SIG-M5 treated with dmso at 0.1 percent for 504 hours (cell line): ENCODE data around the gene CHST13.

Experiments used
- DNase-seq: peaks from one replicate; lab custom pipeline; 2025; ENCODE audit not compliant: unreplicated experiment; lab: John Stamatoyannopoulos, UW

The CHST13 gene

GRCh38 chr3:126487151-126487771, 36.7 kb upstream of the CHST13 start:
- DNase-seq = no peak

- no peak for DNase-seq
Measured at GRCh38 chr3:126488185-126488584, 35.8 kb upstream of the CHST13 start.

- DNase-seq = no peak
Measured at GRCh38 chr3:126488886-126489569, 34.9 kb upstream of the CHST13 start.

- no peak for DNase-seq
Measured at GRCh38 chr3:126490619-126491018, 33.3 kb upstream of the CHST13 start.

- DNase-seq = no peak
Measured at GRCh38 chr3:126491221-126492013, 32.5 kb upstream of the CHST13 start.

GRCh38 chr3:126493051-126493450, 30.9 kb upstream of the CHST13 start:
- DNase-seq = no peak

- DNase-seq = no peak
Measured at GRCh38 chr3:126493739-126494138, 30.2 kb upstream of the CHST13 start.

GRCh38 chr3:126494204-126494969, 29.6 kb upstream of the CHST13 start:
- no peak for DNase-seq

GRCh38 chr3:126494970-126495230, 29.1 kb upstream of the CHST13 start:
- no peak for DNase-seq

GRCh38 chr3:126495786-126496185, 28.2 kb upstream of the CHST13 start:
- no peak for DNase-seq

- no peak for DNase-seq
Measured at GRCh38 chr3:126496894-126497850, 26.8 kb upstream of the CHST13 start.

- no peak for DNase-seq
Measured at GRCh38 chr3:126497956-126498355, 26.0 kb upstream of the CHST13 start.

GRCh38 chr3:126498461-126498860, 25.5 kb upstream of the CHST13 start:
- no peak for DNase-seq

- no peak for DNase-seq
Measured at GRCh38 chr3:126498929-126499328, 25.0 kb upstream of the CHST13 start.

GRCh38 chr3:126499401-126499800, 24.6 kb upstream of the CHST13 start:
- DNase-seq = no peak

- no peak for DNase-seq
Measured at GRCh38 chr3:126500016-126500415, 23.9 kb upstream of the CHST13 start.

- no peak for DNase-seq
Measured at GRCh38 chr3:126501054-126501453, 22.9 kb upstream of the CHST13 start.

GRCh38 chr3:126501736-126502135, 22.2 kb upstream of the CHST13 start:
- DNase-seq = no peak

- no peak for DNase-seq
Measured at GRCh38 chr3:126502656-126503055, 21.3 kb upstream of the CHST13 start.

- DNase-seq = no peak
Measured at GRCh38 chr3:126503701-126504100, 20.3 kb upstream of the CHST13 start.
